K562 (cell line): Measurements from ENCODE around the gene MYO1E. TPM values are rescaled to one million over a fixed set of nuclear protein-coding genes. Genes with fewer than 3 reads are reported as not detected.

Source experiments
- CREB1 ChIP-seq, 2 experiments: sonication (generic) in 1 of 2; formaldehyde crosslinking in 1 of 2; IDR thresholded peaks; 2 replicates each; pipeline versions ENCODE4 v1.6.1 to v1.8.0; 2012 to 2022; ENCODE audit warnings: inconsistent platforms in 1 of 2, mild to moderate bottlenecking in 1 of 2, missing genetic modification reagents in 1 of 2, moderate library complexity in 1 of 2
- FOXJ3 ChIP-seq: sonication (generic); formaldehyde crosslinking; IDR thresholded peaks from 2 replicates; pipeline ENCODE4 v1.4.0; 2020; ENCODE audit warnings: mild to moderate bottlenecking, missing genetic modification reagents
- FOXP4 ChIP-seq: sonication (generic); formaldehyde crosslinking; IDR thresholded peaks from 2 replicates; pipeline ENCODE4 v1.8.0; 2022; ENCODE audit warnings: mild to moderate bottlenecking, missing genetic modification reagents, borderline replicate concordance
- MEIS2 ChIP-seq: fragments of 450-650 bp; IDR thresholded peaks from 2 replicates; pipeline ENCODE4 v1.6.1; 2014; ENCODE audit warnings: mild to moderate bottlenecking; ENCODE audit not compliant: partially characterized antibody
- NFXL1 ChIP-seq: fragments of 450-650 bp; formaldehyde crosslinking; IDR thresholded peaks from 2 replicates; pipeline ENCODE4 v1.4.0; 2021; ENCODE audit warnings: mild to moderate bottlenecking
- PBX2 ChIP-seq, 2 experiments: IDR thresholded peaks in 1 of 2; conservative IDR thresholded peaks in 1 of 2; 2 replicates each; pipeline ENCODE4 v1.6.1; 2016; ENCODE audit warnings: low read depth in 2 of 2, mild to moderate bottlenecking in 1 of 2, missing compliant biosample characterization in 1 of 2, missing genetic modification characterization in 1 of 2, moderate library complexity in 1 of 2
- PML ChIP-seq: IDR thresholded peaks from 2 replicates; pipeline ENCODE4 v1.6.1; 2012; ENCODE audit warnings: low read length, inconsistent platforms
- POLR3G ChIP-seq: IDR thresholded peaks from 2 replicates; pipeline ENCODE4 v1.6.1; 2011; ENCODE audit not compliant: insufficient read length, insufficient replicate concordance; ENCODE audit errors: extremely low read depth
- REST ChIP-seq, 2 experiments: fragments of 450-650 bp; formaldehyde crosslinking in 1 of 2; IDR thresholded peaks; 2 replicates each; pipeline versions ENCODE4 v1.4.0 to v1.6.1; 2014 to 2020; ENCODE audit warnings: mild to moderate bottlenecking in 2 of 2, borderline replicate concordance in 1 of 2, low read depth in 1 of 2
- TAF15 ChIP-seq: fragments of 200-400 bp; formaldehyde crosslinking; IDR thresholded peaks from 2 replicates; pipeline ENCODE4 v1.6.1; 2017; ENCODE audit warnings: mild to moderate bottlenecking, low read depth, low read length, moderate library complexity
- ZFP1 ChIP-seq: fragments of 450-650 bp; formaldehyde crosslinking; IDR thresholded peaks from 2 replicates; pipeline ENCODE4 v1.4.0; 2020; ENCODE audit warnings: mild to moderate bottlenecking, mixed read lengths
- ZNF75A ChIP-seq: fragments of 450-650 bp; formaldehyde crosslinking; IDR thresholded peaks from 2 replicates; pipeline ENCODE4 v1.4.0; 2020; ENCODE audit warnings: mild to moderate bottlenecking
- polyA plus RNA-seq, 8 experiments: library from polyadenylated mRNA; depleted of rRNA in 4 of 8; stranded (reverse) in 5 of 8; unstranded in 3 of 8; fragments of >200 nt; fragmentation: Nextera tagmentation in 2 of 8; fragmentation: Illumina TruSeq in 1 of 8; extraction: Ambion mirVana in 2 of 8; extraction: Trizol in 1 of 8; gene quantifications; 2 replicates each; pipeline versions ENCODE4 v1.2.1 to v1.2.3, GENCODE V29; 2011 to 2014; ENCODE audit warnings: inconsistent platforms in 1 of 8, missing spikeins in 1 of 8
- total RNA-seq, 7 experiments: library from RNA; depleted of rRNA in 6 of 7; stranded (reverse); fragments of >200 nt in 6 of 7; fragmentation: Illumina TruSeq in 2 of 7; extraction: Trizol in 2 of 7; gene quantifications; 2 replicates each; pipeline versions ENCODE4 v1.2.1 to v1.2.3, GENCODE V29; 2011 to 2021; ENCODE audit warnings: low replicate concordance in 1 of 7

The MYO1E gene
- total and polyA plus RNA-seq, 9 of the 15 experiments (the other 6 are each of a cell fraction or from before 2014, with no cell fraction given): under 0.01 to 0.44 (median 0.01) TPM; not detected in 6

- TF ChIP-seq PBX2 (CRISPR knock-in tag; IDR thresholded peaks at IDR 0.05; ENCODE audit: low read depth): no peak
- peak; percentile 47; the same call in 1 of the 2 replicates for TF ChIP-seq PBX2 (tag; conservative IDR thresholded peaks at IDR 0.05; ENCODE audit: low read depth)
- no peak for TF ChIP-seq FOXJ3 (CRISPR knock-in tag)
- TF ChIP-seq POLR3G: no peak
- no peak for TF ChIP-seq TAF15
- TF ChIP-seq PML: no peak
- no peak for TF ChIP-seq ZNF75A
- TF ChIP-seq MEIS2: peak; percentile 61
- no peak for TF ChIP-seq ZFP1 (CRISPR knock-in tag)
- no peak for TF ChIP-seq FOXP4
- TF ChIP-seq REST (IDR thresholded peaks at IDR 0.05; ENCODE audit: borderline replicate concordance): peak; percentile 33; the same call in 1 of the 2 replicates
- TF ChIP-seq REST (CRISPR knock-in tag; IDR thresholded peaks at IDR 0.05; ENCODE audit: low read depth): no peak
- no peak for TF ChIP-seq CREB1 (IDR thresholded peaks at IDR 0.05)
- no peak for TF ChIP-seq CREB1 (CRISPR knock-in tag; IDR thresholded peaks at IDR 0.05)
- TF ChIP-seq NFXL1 (CRISPR knock-in tag): no peak
Measured at GRCh38 chr15:59174835-59175831, 197.5 kb downstream of the MYO1E start (continued).
